ENCODE measurements around the gene TBC1D5. TPM values are rescaled to one million over a fixed set of nuclear protein-coding genes. Genes with fewer than 3 reads are reported as not detected.

TBC1D5 gene
- total RNA-seq, 1 donor from 2014 or later = 75.6 TPM

GRCh38 chr3:17218587-17218986 is 523.8 kb downstream of the TBC1D5 start:
- H3K36me3 ChIP-seq = peaks cover 4% of the 10 kb centered on the region

GRCh38 chr3:17217588-17217987 is 524.8 kb downstream of the TBC1D5 start:
- Histone ChIP-seq H3K36me3 (peaks cover 14% of the 10 kb centered on the region), H3K4me3 (no peak overlapping the region), H3K9me3 (no peaks in the 10 kb centered on the region), H3K27ac (no peak overlapping the region), H3K27me3 (ENCODE audit: low read depth) (no peaks in the 10 kb centered on the region), H3K4me1 (no peaks in the 10 kb centered on the region)
- no peak for DNase-seq
- TF ChIP-seq, protein P1, sequence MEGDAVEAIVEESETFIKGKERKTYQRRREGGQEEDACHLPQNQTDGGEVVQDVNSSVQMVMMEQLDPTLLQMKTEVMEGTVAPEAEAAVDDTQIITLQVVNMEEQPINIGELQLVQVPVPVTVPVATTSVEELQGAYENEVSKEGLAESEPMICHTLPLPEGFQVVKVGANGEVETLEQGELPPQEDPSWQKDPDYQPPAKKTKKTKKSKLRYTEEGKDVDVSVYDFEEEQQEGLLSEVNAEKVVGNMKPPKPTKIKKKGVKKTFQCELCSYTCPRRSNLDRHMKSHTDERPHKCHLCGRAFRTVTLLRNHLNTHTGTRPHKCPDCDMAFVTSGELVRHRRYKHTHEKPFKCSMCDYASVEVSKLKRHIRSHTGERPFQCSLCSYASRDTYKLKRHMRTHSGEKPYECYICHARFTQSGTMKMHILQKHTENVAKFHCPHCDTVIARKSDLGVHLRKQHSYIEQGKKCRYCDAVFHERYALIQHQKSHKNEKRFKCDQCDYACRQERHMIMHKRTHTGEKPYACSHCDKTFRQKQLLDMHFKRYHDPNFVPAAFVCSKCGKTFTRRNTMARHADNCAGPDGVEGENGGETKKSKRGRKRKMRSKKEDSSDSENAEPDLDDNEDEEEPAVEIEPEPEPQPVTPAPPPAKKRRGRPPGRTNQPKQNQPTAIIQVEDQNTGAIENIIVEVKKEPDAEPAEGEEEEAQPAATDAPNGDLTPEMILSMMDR (IDR thresholded peaks at IDR 0.05) = no peak
- ATAC-seq = no peak
- intact Hi-C loops (cut with DNase I) = no loop called here

More at GRCh38 chr3:17218587-17218986, 523.8 kb downstream of the TBC1D5 start:
- Histone ChIP-seq H3K27me3 (ENCODE audit: low read depth) (no peaks in the 10 kb centered on the region), H3K27ac (no peak overlapping the region), H3K9me3 (no peaks in the 10 kb centered on the region), H3K4me3 (no peak overlapping the region), H3K4me1 (no peaks in the 10 kb centered on the region)
- DNase-seq (no peak), ATAC-seq (no peak)
- TF ChIP-seq, protein P1 (IDR thresholded peaks at IDR 0.05) = no peak
- intact Hi-C loops (cut with DNase I) = no loop called here

- no peak for ATAC-seq
- H3K4me1 ChIP-seq = no peaks in the 10 kb centered on the region
- intact Hi-C loops (cut with DNase I) = no loop called here
Observed at GRCh38 chr3:17213102-17213501, 529.3 kb downstream of the TBC1D5 start.

GRCh38 chr3:17207979-17208378 is 534.5 kb downstream of the TBC1D5 start:
- H3K36me3 ChIP-seq = peaks cover 9% of the 10 kb centered on the region
- H3K27ac ChIP-seq = no peak overlapping the region
- H3K9me3 ChIP-seq = peaks cover 2% of the 10 kb centered on the region
- DNase-seq (no peak), ATAC-seq (no peak)
- TF ChIP-seq, protein P1 (IDR thresholded peaks at IDR 0.05) = no peak
- intact Hi-C loops (cut with DNase I) = no loop called here
- H3K27me3 ChIP-seq (ENCODE audit: low read depth) = no peaks in the 10 kb centered on the region
- H3K4me3 ChIP-seq = no peak overlapping the region
- H3K4me1 ChIP-seq = no peaks in the 10 kb centered on the region

More at GRCh38 chr3:17213102-17213501, 529.3 kb downstream of the TBC1D5 start:
- DNase-seq = no peak
- H3K4me3 ChIP-seq = no peak overlapping the region
- H3K27ac ChIP-seq = no peak overlapping the region
- no peaks in the 10 kb centered on the region for H3K9me3 ChIP-seq
- H3K36me3 ChIP-seq = peaks cover 19% of the 10 kb centered on the region
- no peaks in the 10 kb centered on the region for H3K27me3 ChIP-seq (ENCODE audit: low read depth)
- TF ChIP-seq, protein P1 (IDR thresholded peaks at IDR 0.05) = no peak

DNA sequence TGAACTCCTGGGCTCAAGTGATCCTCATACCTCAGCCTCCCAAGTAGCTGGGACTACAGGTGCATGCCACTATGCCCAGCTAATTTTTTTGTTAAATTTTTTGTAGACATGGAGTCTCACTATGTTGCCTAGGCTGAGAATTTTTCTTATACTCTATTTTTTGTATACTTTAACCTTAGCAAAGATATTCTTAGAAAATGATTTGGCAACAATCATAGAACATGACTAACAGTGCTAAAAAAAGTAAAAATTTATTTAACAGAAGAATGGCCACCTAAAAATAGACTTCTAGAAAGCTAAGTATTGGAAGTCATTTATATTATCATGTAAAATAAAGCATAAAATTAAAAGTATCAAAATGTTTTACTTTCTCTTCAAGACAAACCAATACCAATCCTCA is 535.4 kb downstream of the TBC1D5 start:
- Histone ChIP-seq H3K4me1 (no peaks in the 10 kb centered on the region), H3K9me3 (peaks cover 12% of the 10 kb centered on the region), H3K27me3 (ENCODE audit: low read depth) (no peaks in the 10 kb centered on the region), H3K4me3 (no peak overlapping the region), H3K36me3 (no peaks in the 10 kb centered on the region), H3K27ac (no peak overlapping the region)
- intact Hi-C loops (cut with DNase I) = no loop called here
- TF ChIP-seq, protein P1 (IDR thresholded peaks at IDR 0.05) = no peak
- no peak for ATAC-seq
- no peak for DNase-seq
